Ovary (tissue), 3 donors: ENCODE measurements around the gene TMEM260.

Experiments
- CTCF ChIP-seq, 3 donors: fragments of 450-650 bp in 2 of 3; fragments of 200-600 bp in 1 of 3; IDR thresholded peaks; one replicate each; pipeline versions ENCODE4 v1.5.1 to v1.8.0; 2016 to 2022; ENCODE audit warnings: antibody characterized with exemption in 3 of 3, mild to moderate bottlenecking in 1 of 3
- EP300 ChIP-seq: sonication (generic); formaldehyde crosslinking; IDR thresholded peaks from one replicate; pipeline ENCODE4 v1.6.1; 2017; ENCODE audit warnings: antibody characterized with exemption
- POLR2A ChIP-seq: fragments of 450-650 bp; IDR thresholded peaks from one replicate; pipeline ENCODE4 v1.6.1; 2017; ENCODE audit warnings: antibody characterized with exemption, mild to moderate bottlenecking, moderate library complexity
- donor health status: DM: no; HTN: no; CAD: no.

- TF ChIP-seq POLR2A = no peak
- TF ChIP-seq CTCF (IDR thresholded peaks at IDR 0.05) = no peak
- TF ChIP-seq EP300 = no peak
Measured at GRCh38 chr14:56580221-56580711, 668 bp downstream of the TMEM260 start.
